Esophagus (tissue), 2 donors: Measurements from ENCODE around the gene LYRM2. TPM values are rescaled to one million over a fixed set of nuclear protein-coding genes. Genes with fewer than 3 reads are reported as not detected.

ENCODE experiments used
- H3K27ac ChIP-seq, 2 donors: one replicate each; pipeline ENCODE4 v1.5.1; 2013; ENCODE audit warnings: low read depth in 2 of 2, mild to moderate bottlenecking in 2 of 2, inconsistent platforms in 1 of 2, low read length in 1 of 2, moderate library complexity in 1 of 2
- H3K27me3 ChIP-seq, 2 donors: one replicate each; pipeline ENCODE4 v1.6.1; 2013; ENCODE audit warnings: low read length in 2 of 2, control low read depth in 1 of 2, mild to moderate bottlenecking in 1 of 2; ENCODE audit not compliant: insufficient read depth in 2 of 2, control insufficient read depth in 1 of 2
- H3K36me3 ChIP-seq, 2 donors: one replicate each; pipeline ENCODE4 v1.6.1; 2013; ENCODE audit warnings: low read length in 1 of 2; ENCODE audit not compliant: control insufficient read depth in 2 of 2, insufficient read depth in 2 of 2
- H3K4me1 ChIP-seq, 2 donors: one replicate each; pipeline ENCODE4 v1.6.1; 2013; ENCODE audit warnings: low read length in 1 of 2; ENCODE audit not compliant: control insufficient read depth in 2 of 2, insufficient read depth in 2 of 2
- H3K4me3 ChIP-seq, 2 donors: one replicate each; pipeline ENCODE4 v1.5.1; 2013; ENCODE audit warnings: low read length in 2 of 2, mild to moderate bottlenecking in 2 of 2, low read depth in 1 of 2, moderate library complexity in 1 of 2
- H3K9me3 ChIP-seq, 2 donors: one replicate each; pipeline ENCODE4 v1.6.1; 2013; ENCODE audit warnings: mild to moderate bottlenecking in 2 of 2, low read depth in 1 of 2, low read length in 1 of 2, moderate library complexity in 1 of 2; ENCODE audit not compliant: control insufficient read depth in 2 of 2, insufficient read depth in 1 of 2
- WGBS, 2 donors: extraction: QIAGEN DNeasy Blood & Tissue Kit; methylation state at CpG; one replicate each; pipeline ENCODE4 v1.1.7; 2013; 5-methylcytosine and 5-hydroxymethylcytosine counted together
- polyA plus RNA-seq, 2 donors: library from polyadenylated mRNA; stranded (reverse); fragments of 200-250 nt; gene quantifications; one replicate each; pipeline ENCODE4 v1.2.3, GENCODE V29; 2013
- donor health status: healthy with polysubstance abuse.
- donor health status: Bipolar disorder and iron deficiency.

Gene LYRM2, protein sequence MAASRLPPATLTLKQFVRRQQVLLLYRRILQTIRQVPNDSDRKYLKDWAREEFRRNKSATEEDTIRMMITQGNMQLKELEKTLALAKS
- 10 to 100 TPM in 1 of 2 donors, 1 to 10 TPM in 1; 8.7 to 16.2 TPM for polyA plus RNA-seq

DNA sequence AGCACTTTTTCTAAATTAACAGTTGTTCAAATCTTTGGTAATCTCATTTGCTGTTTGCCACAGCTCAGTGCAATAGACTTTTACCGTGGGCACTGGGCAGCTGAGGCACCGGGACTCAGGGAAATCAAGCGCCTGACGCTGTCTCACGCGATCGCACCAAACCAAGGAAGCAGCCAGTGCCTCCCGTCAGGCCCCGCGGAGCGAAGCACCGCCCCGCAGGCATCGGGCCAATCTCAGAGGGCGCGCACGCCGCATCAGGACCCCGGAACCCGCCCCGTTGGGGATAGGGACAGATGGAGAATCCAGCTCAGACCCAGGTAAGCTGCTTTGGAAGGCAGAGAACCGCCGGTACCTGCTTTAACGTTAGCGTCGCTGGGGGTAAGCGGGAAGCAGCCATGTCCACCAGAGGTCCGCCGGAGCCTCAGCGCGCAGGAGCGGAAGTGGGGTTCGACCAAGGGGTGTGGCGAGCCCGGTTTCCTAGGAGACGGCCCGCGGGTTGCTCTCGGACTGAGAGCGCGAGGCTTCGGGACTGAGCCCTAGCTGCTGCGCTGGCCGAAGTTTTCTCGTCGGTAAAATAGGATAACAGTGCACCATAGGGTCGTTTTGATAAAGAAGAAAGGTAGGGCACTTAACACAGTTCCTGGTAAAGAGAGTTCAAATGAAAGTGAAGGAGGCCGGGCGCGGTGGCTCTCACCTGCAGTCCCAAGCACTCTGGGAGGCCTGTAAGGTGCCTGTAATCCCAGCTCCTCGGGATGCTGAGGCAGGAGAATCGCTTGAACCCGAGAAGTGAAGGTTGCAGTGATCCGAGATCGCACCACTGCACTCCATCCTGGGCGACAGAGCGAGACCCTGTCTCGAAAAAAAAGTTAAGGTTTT is at the start of gene LYRM2:
LYRM2 (minus strand) TSS at position 428 of the 876 bp plus-strand sequence; CDS start at position 397, 31 bp downstream.
- Histone ChIP-seq H3K4me1 (no peaks in the 10 kb centered on the region), H3K4me3 (peak within 1 kb of the TSS; percentile 61 to 83), H3K27me3 (no peaks in the 10 kb centered on the region), H3K27ac (peak within 1 kb of the TSS; percentile 93 to 94), H3K9me3 (no peaks in the 10 kb centered on the region), H3K36me3 (peaks cover 4 to 5% of the 10 kb centered on the region in 2 donors)
- 2 to 3% methylated on average over 58 of the region's 58 CpGs for WGBS, 2 donors

DNA sequence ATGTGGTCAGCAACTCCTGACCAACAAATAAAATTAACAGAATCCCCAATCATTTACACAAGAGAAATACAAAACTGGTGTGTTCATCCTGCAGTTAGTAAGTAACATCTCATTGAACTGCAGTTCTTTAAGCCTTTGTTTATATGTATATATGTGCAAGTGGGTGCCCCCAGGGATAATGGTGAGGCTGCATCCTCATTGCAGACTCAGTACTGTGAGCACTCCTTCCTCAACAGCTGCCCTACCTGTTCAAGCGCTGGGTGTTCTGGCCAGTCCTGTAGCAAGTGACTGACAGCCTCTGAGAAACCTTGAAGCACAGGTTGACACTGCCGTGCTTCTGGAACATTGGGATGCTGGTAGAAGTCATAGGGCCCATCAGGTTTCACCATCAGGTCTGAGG is 49.8 kb upstream of the LYRM2 start:
- WGBS, 2 donors: 95 to 97% methylated on average over 2 of the region's 2 CpGs
- Histone ChIP-seq H3K36me3 (peaks cover 30 to 45% of the 10 kb centered on the region in 2 donors), H3K9me3 (no peaks in the 10 kb centered on the region), H3K27ac (no peak overlapping the region), H3K27me3 (no peaks in the 10 kb centered on the region), H3K4me3 (no peak overlapping the region), H3K4me1 (no peaks in the 10 kb centered on the region)

DNA sequence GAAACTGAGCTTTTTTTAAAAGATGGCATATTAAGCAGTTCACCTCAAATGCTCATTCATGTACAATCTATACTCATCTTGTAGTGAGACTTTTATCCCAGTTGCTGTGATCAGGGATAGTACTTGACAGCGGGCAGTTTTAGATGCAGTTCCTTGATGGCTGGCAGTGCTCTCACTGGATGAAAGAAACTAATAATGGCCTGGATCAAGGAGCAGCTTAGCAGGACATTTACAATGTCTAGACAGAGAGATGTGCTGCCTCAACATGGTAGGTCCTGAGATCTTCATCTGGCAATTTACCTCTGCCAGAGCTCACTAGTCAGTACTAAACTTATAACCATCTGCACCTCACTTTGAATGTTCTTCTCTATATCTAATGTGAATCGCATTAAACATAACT is 46.8 kb upstream of the LYRM2 start:
- 96 to 97% methylated on average over 2 of the region's 2 CpGs for WGBS, 2 donors
- no peaks in the 10 kb centered on the region for H3K27me3 ChIP-seq
- H3K4me1 ChIP-seq: no peaks in the 10 kb centered on the region
- no peak overlapping the region for H3K4me3 ChIP-seq
- H3K27ac ChIP-seq: no peak overlapping the region
- no peaks in the 10 kb centered on the region for H3K9me3 ChIP-seq
- peaks cover 20 to 37% of the 10 kb centered on the region in 2 donors for H3K36me3 ChIP-seq

DNA sequence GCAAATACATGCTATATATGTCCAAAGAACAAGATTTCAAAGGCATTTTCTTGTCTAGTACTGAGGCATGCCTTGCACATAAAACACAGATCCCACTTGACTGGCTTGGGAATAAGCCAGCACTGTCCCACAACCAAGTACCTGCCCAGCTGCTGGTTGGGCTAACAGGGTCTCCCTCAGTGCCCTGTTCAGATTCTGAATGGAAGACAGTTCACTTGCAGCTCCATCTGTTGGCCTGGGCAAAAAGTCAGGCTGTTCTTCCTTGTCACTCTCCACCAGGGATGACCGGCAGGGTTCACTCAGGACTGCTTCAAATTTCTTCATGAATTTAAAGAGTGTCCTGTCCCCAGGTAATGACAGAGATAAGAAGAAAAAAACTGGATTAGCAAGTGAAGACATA is 44.4 kb upstream of the LYRM2 start:
- Histone ChIP-seq H3K27ac (no peak overlapping the region), H3K9me3 (no peaks in the 10 kb centered on the region), H3K27me3 (no peaks in the 10 kb centered on the region), H3K4me1 (no peaks in the 10 kb centered on the region), H3K36me3 (peaks cover 23 to 39% of the 10 kb centered on the region in 2 donors), H3K4me3 (no peak overlapping the region)
- 96 to 100% methylated on average over 1 of the region's 1 CpG for WGBS, 2 donors

DNA sequence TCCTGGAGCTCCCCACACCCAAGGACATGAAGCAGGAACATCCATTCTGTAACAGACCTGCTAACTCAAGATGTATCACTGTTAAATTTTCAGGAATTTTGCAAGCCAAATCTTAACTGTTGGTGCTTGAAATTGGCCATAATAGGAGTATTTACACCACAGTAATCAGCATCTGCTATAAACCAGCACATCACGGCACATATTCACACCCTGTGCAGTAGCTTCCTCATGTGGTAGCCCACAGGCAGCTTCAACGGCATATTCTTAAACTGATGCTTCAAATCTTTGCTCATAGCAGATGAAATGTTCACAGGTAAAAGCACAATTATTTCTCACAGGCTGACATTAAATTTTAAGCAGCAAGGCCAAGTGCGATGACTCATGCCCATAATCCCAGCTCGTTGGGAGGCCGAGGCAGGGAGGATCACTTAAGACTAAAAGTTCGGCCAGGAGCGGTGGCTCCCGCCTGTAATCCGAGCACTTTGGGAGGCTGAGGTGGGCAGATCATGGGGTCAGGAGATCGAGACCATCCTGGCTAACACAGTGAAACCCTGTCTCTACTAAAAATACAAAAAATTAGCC is 43.5 kb upstream of the LYRM2 start:
- H3K36me3 ChIP-seq: peaks cover 22 to 34% of the 10 kb centered on the region in 2 donors
- H3K4me1 ChIP-seq: no peaks in the 10 kb centered on the region
- WGBS, 2 donors: 91 to 92% methylated on average over 10 of the region's 10 CpGs
- no peak overlapping the region for H3K4me3 ChIP-seq
- H3K27ac ChIP-seq: no peak overlapping the region
- no peaks in the 10 kb centered on the region for H3K27me3 ChIP-seq
- H3K9me3 ChIP-seq: no peaks in the 10 kb centered on the region

DNA sequence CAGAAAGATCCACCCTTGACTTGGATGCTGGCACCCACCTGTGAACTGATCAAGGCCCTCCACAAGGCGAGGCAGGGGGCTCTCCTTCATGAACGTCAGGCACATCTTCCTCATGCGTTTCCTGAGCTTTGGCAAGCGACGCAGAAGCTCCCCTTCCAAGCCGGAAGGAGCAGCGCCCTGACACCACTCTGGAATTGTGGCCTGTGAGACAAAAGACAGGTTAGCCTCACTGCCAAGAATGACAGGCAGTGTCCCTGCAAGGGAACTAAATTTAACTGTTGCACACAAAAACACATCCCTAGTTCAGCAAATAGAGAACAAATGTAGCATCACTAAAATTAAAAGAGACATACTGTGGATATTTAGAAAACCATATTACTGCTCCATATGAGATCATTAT is 42.0 kb upstream of the LYRM2 start:
- Histone ChIP-seq H3K27ac (no peak overlapping the region), H3K4me1 (no peaks in the 10 kb centered on the region), H3K4me3 (no peak overlapping the region), H3K27me3 (no peaks in the 10 kb centered on the region), H3K9me3 (no peaks in the 10 kb centered on the region), H3K36me3 (peaks cover 22 to 28% of the 10 kb centered on the region in 2 donors)
- WGBS, 2 donors: 87 to 91% methylated on average over 7 of the region's 7 CpGs

DNA sequence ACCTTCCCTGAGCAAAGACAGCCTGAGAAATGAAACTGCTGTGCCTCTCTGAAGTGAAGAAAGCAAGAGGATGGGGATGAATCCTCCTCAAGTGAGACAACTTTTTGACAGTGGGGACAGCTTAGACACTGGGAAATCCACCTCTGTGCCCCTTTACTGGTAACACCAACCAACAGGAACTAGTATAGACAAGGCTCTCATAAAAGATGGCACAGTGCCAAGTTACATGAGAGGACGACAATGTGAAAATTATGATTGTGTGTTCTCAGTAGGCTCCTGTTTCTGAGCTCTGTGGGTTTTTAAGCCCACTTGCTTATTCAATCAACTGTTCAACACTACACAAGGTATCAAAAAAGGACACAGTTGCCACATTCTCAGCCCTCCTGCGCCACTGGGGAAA is 41.6 kb upstream of the LYRM2 start:
- Histone ChIP-seq H3K36me3 (peaks cover 26 to 29% of the 10 kb centered on the region in 2 donors), H3K4me1 (no peaks in the 10 kb centered on the region), H3K9me3 (no peaks in the 10 kb centered on the region), H3K27ac (no peak overlapping the region), H3K4me3 (no peak overlapping the region), H3K27me3 (no peaks in the 10 kb centered on the region)
- 92% methylated on average over 2 of the region's 2 CpGs for WGBS, 2 donors

DNA sequence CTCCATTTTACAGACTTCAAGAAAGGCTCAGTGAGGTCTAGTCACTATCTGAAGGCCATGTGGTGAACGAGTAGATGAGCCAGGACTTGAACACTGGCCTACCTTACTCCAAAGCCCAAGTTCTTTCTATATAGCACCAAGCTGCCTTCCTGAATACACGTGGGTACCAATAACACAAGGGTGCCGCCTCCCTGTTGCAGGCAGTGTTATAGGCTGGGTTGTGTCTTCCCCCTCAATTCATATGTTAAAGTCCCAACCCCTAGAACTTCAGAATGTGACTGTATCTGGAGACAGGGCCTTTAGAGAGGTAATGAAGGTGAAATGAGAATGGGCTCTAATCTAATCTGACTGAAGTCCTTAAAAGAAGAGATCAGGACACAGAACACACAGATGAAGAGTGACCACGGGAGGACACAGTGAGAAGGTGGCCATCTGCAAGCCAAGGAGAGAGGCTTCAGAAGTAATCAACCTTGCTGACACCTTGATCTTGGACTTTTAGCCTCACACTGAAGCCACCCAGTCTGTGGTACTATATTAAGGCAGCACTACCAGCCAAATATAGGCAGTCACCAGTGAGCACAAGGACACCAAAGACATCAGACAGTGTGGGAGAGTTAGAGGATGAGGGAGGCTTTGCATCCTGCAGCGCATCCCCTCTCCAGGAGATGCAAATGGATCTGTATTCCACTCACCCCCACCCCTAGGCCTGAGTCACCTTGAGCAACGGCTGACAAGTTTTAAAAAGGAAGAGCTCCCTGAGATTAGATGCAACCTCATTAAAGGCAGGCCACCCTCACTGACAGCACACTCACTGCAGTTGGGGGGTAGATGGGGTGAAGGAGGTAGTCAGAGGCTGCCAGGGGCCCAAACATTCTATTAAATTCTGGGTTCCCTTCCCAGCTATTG is 40.9 kb upstream of the LYRM2 start:
- Histone ChIP-seq H3K27me3 (no peaks in the 10 kb centered on the region), H3K27ac (no peak overlapping the region), H3K36me3 (peaks cover 29 to 30% of the 10 kb centered on the region in 2 donors), H3K4me1 (no peaks in the 10 kb centered on the region), H3K9me3 (no peaks in the 10 kb centered on the region), H3K4me3 (no peak overlapping the region)
- 80 to 84% methylated on average over 6 of the region's 6 CpGs for WGBS, 2 donors

DNA sequence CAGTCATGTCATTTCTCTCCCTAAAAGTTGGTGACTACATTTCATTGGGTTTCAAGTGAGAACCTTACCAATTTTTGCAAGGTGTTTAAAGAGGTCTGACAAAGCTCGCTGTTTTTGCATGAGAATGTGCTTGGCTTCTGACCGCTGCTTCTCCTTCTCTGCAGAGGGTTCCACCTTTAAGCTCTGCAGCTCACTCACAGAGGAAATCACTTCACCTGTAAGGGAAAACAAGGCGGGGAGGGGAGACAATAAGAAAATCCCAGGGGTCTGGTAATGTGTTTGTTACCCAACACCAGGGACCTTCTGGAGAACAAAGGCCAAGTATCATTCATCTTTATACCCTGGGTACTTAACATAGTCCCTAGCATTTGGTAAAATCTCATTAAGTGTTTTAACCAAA is 40.0 kb upstream of the LYRM2 start:
- H3K36me3 ChIP-seq: peaks cover 33 to 37% of the 10 kb centered on the region in 2 donors

More for the DNA sequence above, 40.0 kb upstream of the LYRM2 start:
- H3K9me3 ChIP-seq: no peaks in the 10 kb centered on the region
- no peaks in the 10 kb centered on the region for H3K4me1 ChIP-seq
- no peak overlapping the region for H3K4me3 ChIP-seq
- H3K27ac ChIP-seq: no peak overlapping the region
- H3K27me3 ChIP-seq: no peaks in the 10 kb centered on the region
- WGBS, 2 donors: 98 to 99% methylated on average over 3 of the region's 3 CpGs
